ENCODE measurements around the gene GARS1.

Gene GARS1

GRCh38 chr7:30549931-30550493 lies 44.7 kb upstream of the GARS1 start:
- no peak overlapping the region for H3K9ac ChIP-seq
- no peak for TF ChIP-seq CTCF (IDR thresholded peaks at IDR 0.05)
- H3K4me2 ChIP-seq (ENCODE audit: low read length) = no peak overlapping the region
- peaks cover 17% of the 10 kb centered on the region for H3K4me1 ChIP-seq
- H3K79me2 ChIP-seq = no peaks in the 10 kb centered on the region
- no peaks in the 10 kb centered on the region for H3K27me3 ChIP-seq (ENCODE audit: control insufficient read depth, insufficient read depth, low read length)
- peak overlapping the region; percentile 79 for H3K27ac ChIP-seq
- no peak overlapping the region for H3K4me3 ChIP-seq (ENCODE audit: low read depth, low read length)
- no peaks in the 10 kb centered on the region for H3K9me3 ChIP-seq (ENCODE audit: control insufficient read depth, low read length)
- H2AFZ ChIP-seq = no peak overlapping the region
- no peaks in the 10 kb centered on the region for H3K36me3 ChIP-seq (ENCODE audit: control insufficient read depth, insufficient read depth, low read length)

- Histone ChIP-seq H3K79me2 (no peaks in the 10 kb centered on the region), H3K9me3 (ENCODE audit: control insufficient read depth, low read length) (no peaks in the 10 kb centered on the region), H3K27me3 (ENCODE audit: control insufficient read depth, insufficient read depth, low read length) (no peaks in the 10 kb centered on the region), H3K36me3 (ENCODE audit: control insufficient read depth, insufficient read depth, low read length) (no peaks in the 10 kb centered on the region), H3K9ac (no peak overlapping the region), H3K4me1 (peaks cover 17% of the 10 kb centered on the region), H3K27ac (no peak overlapping the region), H2AFZ (no peak overlapping the region), H3K4me2 (ENCODE audit: low read length) (no peak overlapping the region), H3K4me3 (ENCODE audit: low read depth, low read length) (no peak overlapping the region)
- TF ChIP-seq CTCF (IDR thresholded peaks at IDR 0.05) = no peak
Measured at GRCh38 chr7:30552330-30552729, 42.3 kb upstream of the GARS1 start.

GRCh38 chr7:30553141-30553540 lies 41.5 kb upstream of the GARS1 start:
- TF ChIP-seq CTCF (IDR thresholded peaks at IDR 0.05) = no peak
- Histone ChIP-seq H3K27me3 (ENCODE audit: control insufficient read depth, insufficient read depth, low read length) (no peaks in the 10 kb centered on the region), H3K27ac (no peak overlapping the region)

GRCh38 chr7:30553546-30553945 lies 41.1 kb upstream of the GARS1 start:
- Histone ChIP-seq H3K27me3 (ENCODE audit: control insufficient read depth, insufficient read depth, low read length) (no peaks in the 10 kb centered on the region), H3K79me2 (no peaks in the 10 kb centered on the region), H3K4me1 (peaks cover 17% of the 10 kb centered on the region), H3K4me3 (ENCODE audit: low read depth, low read length) (no peak overlapping the region), H3K9ac (no peak overlapping the region), H2AFZ (no peak overlapping the region), H3K9me3 (ENCODE audit: control insufficient read depth, low read length) (no peaks in the 10 kb centered on the region), H3K4me2 (ENCODE audit: low read length) (no peak overlapping the region), H3K36me3 (ENCODE audit: control insufficient read depth, insufficient read depth, low read length) (no peaks in the 10 kb centered on the region), H3K27ac (no peak overlapping the region)
- no peak for TF ChIP-seq CTCF (IDR thresholded peaks at IDR 0.05)

More at GRCh38 chr7:30553141-30553540, 41.5 kb upstream of the GARS1 start:
- Histone ChIP-seq H3K4me2 (ENCODE audit: low read length) (no peak overlapping the region), H3K9ac (no peak overlapping the region), H3K9me3 (ENCODE audit: control insufficient read depth, low read length) (no peaks in the 10 kb centered on the region), H3K4me1 (peaks cover 17% of the 10 kb centered on the region), H3K79me2 (no peaks in the 10 kb centered on the region), H2AFZ (no peak overlapping the region), H3K36me3 (ENCODE audit: control insufficient read depth, insufficient read depth, low read length) (no peaks in the 10 kb centered on the region), H3K4me3 (ENCODE audit: low read depth, low read length) (no peak overlapping the region)

GRCh38 chr7:30555525-30555924 lies 39.2 kb upstream of the GARS1 start:
- no peak overlapping the region for H3K27ac ChIP-seq
- TF ChIP-seq CTCF (IDR thresholded peaks at IDR 0.05) = no peak
- H3K9ac ChIP-seq = no peak overlapping the region
- H3K79me2 ChIP-seq = no peaks in the 10 kb centered on the region
- no peaks in the 10 kb centered on the region for H3K36me3 ChIP-seq (ENCODE audit: control insufficient read depth, insufficient read depth, low read length)
- no peak overlapping the region for H2AFZ ChIP-seq
- no peaks in the 10 kb centered on the region for H3K9me3 ChIP-seq (ENCODE audit: control insufficient read depth, low read length)
- no peaks in the 10 kb centered on the region for H3K27me3 ChIP-seq (ENCODE audit: control insufficient read depth, insufficient read depth, low read length)
- H3K4me1 ChIP-seq = peaks cover 12% of the 10 kb centered on the region
- H3K4me2 ChIP-seq (ENCODE audit: low read length) = no peak overlapping the region
- no peak overlapping the region for H3K4me3 ChIP-seq (ENCODE audit: low read depth, low read length)
